ENCODE data around the gene CHRNA3.

The CHRNA3 gene

DNA sequence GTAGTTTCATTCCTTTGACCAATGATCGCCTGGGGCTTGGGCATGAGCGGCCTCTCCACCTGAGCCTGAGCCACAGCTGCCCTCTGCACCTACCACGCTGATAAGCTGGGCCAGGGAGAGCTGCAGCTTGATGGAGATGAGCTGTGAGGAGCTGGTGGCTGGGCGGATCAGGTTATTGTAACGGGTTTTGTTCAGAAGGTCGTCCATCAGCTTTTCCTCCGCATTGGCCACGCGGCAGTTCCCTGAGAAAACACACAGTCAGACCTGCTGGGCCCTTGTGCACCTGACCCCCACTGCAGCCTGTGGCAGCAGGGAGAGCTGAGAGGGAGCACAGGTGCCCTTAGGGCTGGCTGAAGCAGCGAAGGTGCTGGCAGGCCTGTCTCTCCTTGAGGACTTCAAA lies 14.6 kb upstream of the CHRNA3 start:
- no CpG with 5 or more reads among the region's 10 CpGs for whole genome bisulfite sequencing (ENCODE audit: extremely low coverage, insufficient coverage, insufficient read length)
- H4K8ac ChIP-seq (ENCODE audit: low read depth, low read length) = no peak overlapping the region
- no peak overlapping the region for H4K91ac ChIP-seq (ENCODE audit: low read depth, low read length)
- no peaks in the 10 kb centered on the region for H3K9me3 ChIP-seq (ENCODE audit: insufficient read depth, low read depth, low read length)
- no peak overlapping the region for H4K12ac ChIP-seq (ENCODE audit: low read depth, low read length)
- H3K4me1 ChIP-seq (ENCODE audit: control insufficient read depth in 1 of 2, insufficient read depth in 2 of 2, low read length in 2 of 2) = no peaks in the 10 kb centered on the region
- H2BK12ac ChIP-seq (ENCODE audit: low read length) = no peak overlapping the region
- no peak overlapping the region for H3K4me3 ChIP-seq (ENCODE audit: low read depth, low read length)
- peaks cover 2% of the 10 kb centered on the region for H3K27me3 ChIP-seq (ENCODE audit: insufficient read depth, low read length)
- H3K27ac ChIP-seq (ENCODE audit: low read depth, low read length) = no peak overlapping the region
- no peak overlapping the region for H2AK5ac ChIP-seq (ENCODE audit: low read length)
- H3K23ac ChIP-seq (ENCODE audit: low read length) = no peak overlapping the region
- H3K36me3 ChIP-seq (ENCODE audit: control insufficient read depth in 1 of 2, insufficient read depth in 2 of 2, low read length in 2 of 2) = no peaks in the 10 kb centered on the region
- H2BK5ac ChIP-seq (ENCODE audit: low read depth, low read length, poor library complexity) = no peak overlapping the region
- H3K14ac ChIP-seq (ENCODE audit: low read length) = no peak overlapping the region
- H3K79me2 ChIP-seq (ENCODE audit: control insufficient read depth, insufficient read depth, low read length, poor library complexity) = no peaks in the 10 kb centered on the region
- H2BK120ac ChIP-seq (ENCODE audit: insufficient read depth, low read length, poor library complexity) = no peak overlapping the region
- no peak overlapping the region for H3K18ac ChIP-seq (ENCODE audit: low read length)
- H3K79me1 ChIP-seq (ENCODE audit: low read length) = no peaks in the 10 kb centered on the region
- H3K4me2 ChIP-seq (ENCODE audit: low read length) = no peak overlapping the region
- H2AFZ ChIP-seq (ENCODE audit: insufficient read depth, low read length, poor library complexity) = no peak overlapping the region
- H3K9ac ChIP-seq (ENCODE audit: low read length) = no peak overlapping the region
- DNase-seq = no peak
- no peak overlapping the region for H3K4ac ChIP-seq (ENCODE audit: low read depth, low read length)

- Histone ChIP-seq H3K36me3 (ENCODE audit: control insufficient read depth in 1 of 2, insufficient read depth in 2 of 2, low read length in 2 of 2) (no peaks in the 10 kb centered on the region), H3K27me3 (ENCODE audit: insufficient read depth, low read length) (no peaks in the 10 kb centered on the region), H3K4me3 (ENCODE audit: low read depth, low read length) (no peak overlapping the region), H3K9me3 (ENCODE audit: insufficient read depth, low read depth, low read length) (no peaks in the 10 kb centered on the region), H2AFZ (ENCODE audit: insufficient read depth, low read length, poor library complexity) (no peak overlapping the region), H3K4me1 (ENCODE audit: control insufficient read depth in 1 of 2, insufficient read depth in 2 of 2, low read length in 2 of 2) (no peaks in the 10 kb centered on the region), H2AK5ac (ENCODE audit: low read length) (no peak overlapping the region), H2BK5ac (ENCODE audit: low read depth, low read length, poor library complexity) (no peak overlapping the region), H3K79me2 (ENCODE audit: control insufficient read depth, insufficient read depth, low read length, poor library complexity) (no peaks in the 10 kb centered on the region), H3K23ac (ENCODE audit: low read length) (no peak overlapping the region), H3K79me1 (ENCODE audit: low read length) (no peaks in the 10 kb centered on the region), H2BK120ac (ENCODE audit: insufficient read depth, low read length, poor library complexity) (no peak overlapping the region), H4K8ac (ENCODE audit: low read depth, low read length) (no peak overlapping the region), H3K18ac (ENCODE audit: low read length) (no peak overlapping the region), H4K91ac (ENCODE audit: low read depth, low read length) (no peak overlapping the region), H2BK12ac (ENCODE audit: low read length) (no peak overlapping the region), H3K4ac (ENCODE audit: low read depth, low read length) (no peak overlapping the region), H3K9ac (ENCODE audit: low read length) (no peak overlapping the region), H4K12ac (ENCODE audit: low read depth, low read length) (no peak overlapping the region), H3K4me2 (ENCODE audit: low read length) (no peak overlapping the region), H3K14ac (ENCODE audit: low read length) (no peak overlapping the region), H3K27ac (ENCODE audit: low read depth, low read length) (no peak overlapping the region)
- no CpG with 5 or more reads among the region's 12 CpGs for WGBS (ENCODE audit: extremely low coverage, insufficient coverage, insufficient read length)
- no peak for DNase-seq
Observed at GRCh38 chr15:78634210-78635145, 13.7 kb upstream of the CHRNA3 start.

- no peak overlapping the region for H3K23ac ChIP-seq (ENCODE audit: low read length)
- H3K9ac ChIP-seq (ENCODE audit: low read length) = no peak overlapping the region
- no peak overlapping the region for H3K4me2 ChIP-seq (ENCODE audit: low read length)
- H3K79me2 ChIP-seq (ENCODE audit: control insufficient read depth, insufficient read depth, low read length, poor library complexity) = no peaks in the 10 kb centered on the region
- no peak overlapping the region for H4K91ac ChIP-seq (ENCODE audit: low read depth, low read length)
- no peak for DNase-seq
- no peaks in the 10 kb centered on the region for H3K79me1 ChIP-seq (ENCODE audit: low read length)
- H2AFZ ChIP-seq (ENCODE audit: insufficient read depth, low read length, poor library complexity) = no peak overlapping the region
- no peak overlapping the region for H4K8ac ChIP-seq (ENCODE audit: low read depth, low read length)
- H3K4ac ChIP-seq (ENCODE audit: low read depth, low read length) = no peak overlapping the region
- H2BK5ac ChIP-seq (ENCODE audit: low read depth, low read length, poor library complexity) = no peak overlapping the region
- no CpG with 5 or more reads among the region's 2 CpGs for WGBS (ENCODE audit: extremely low coverage, insufficient coverage, insufficient read length)
- no peaks in the 10 kb centered on the region for H3K9me3 ChIP-seq (ENCODE audit: insufficient read depth, low read depth, low read length)
- H4K12ac ChIP-seq (ENCODE audit: low read depth, low read length) = no peak overlapping the region
- H2BK120ac ChIP-seq (ENCODE audit: insufficient read depth, low read length, poor library complexity) = no peak overlapping the region
- no peak overlapping the region for H2AK5ac ChIP-seq (ENCODE audit: low read length)
- H2BK12ac ChIP-seq (ENCODE audit: low read length) = no peak overlapping the region
- H3K14ac ChIP-seq (ENCODE audit: low read length) = no peak overlapping the region
- no peaks in the 10 kb centered on the region for H3K27me3 ChIP-seq (ENCODE audit: insufficient read depth, low read length)
- no peak overlapping the region for H3K4me3 ChIP-seq (ENCODE audit: low read depth, low read length)
- no peaks in the 10 kb centered on the region for H3K36me3 ChIP-seq (ENCODE audit: control insufficient read depth in 1 of 2, insufficient read depth in 2 of 2, low read length in 2 of 2)
- H3K4me1 ChIP-seq (ENCODE audit: control insufficient read depth in 1 of 2, insufficient read depth in 2 of 2, low read length in 2 of 2) = no peaks in the 10 kb centered on the region
- H3K18ac ChIP-seq (ENCODE audit: low read length) = no peak overlapping the region
- no peak overlapping the region for H3K27ac ChIP-seq (ENCODE audit: low read depth, low read length)
Observed at GRCh38 chr15:78633348-78633747, 12.6 kb upstream of the CHRNA3 start.

GRCh38 chr15:78630886-78631633 lies 10.3 kb upstream of the CHRNA3 start:
- no CpG with 5 or more reads among the region's 9 CpGs for WGBS (ENCODE audit: extremely low coverage, insufficient coverage, insufficient read length)
- no peak overlapping the region for H3K4ac ChIP-seq (ENCODE audit: low read depth, low read length)

More at GRCh38 chr15:78630886-78631633, 10.3 kb upstream of the CHRNA3 start:
- H2AK5ac ChIP-seq (ENCODE audit: low read length) = no peak overlapping the region
- H4K91ac ChIP-seq (ENCODE audit: low read depth, low read length) = no peak overlapping the region
- no peak for DNase-seq
- no peaks in the 10 kb centered on the region for H3K79me2 ChIP-seq (ENCODE audit: control insufficient read depth, insufficient read depth, low read length, poor library complexity)
- no peak overlapping the region for H3K4me2 ChIP-seq (ENCODE audit: low read length)
- no peak overlapping the region for H4K8ac ChIP-seq (ENCODE audit: low read depth, low read length)
- no peaks in the 10 kb centered on the region for H3K9me3 ChIP-seq (ENCODE audit: insufficient read depth, low read depth, low read length)
- no peak overlapping the region for H3K18ac ChIP-seq (ENCODE audit: low read length)
- H3K36me3 ChIP-seq (ENCODE audit: control insufficient read depth in 1 of 2, insufficient read depth in 2 of 2, low read length in 2 of 2) = no peaks in the 10 kb centered on the region
- H4K12ac ChIP-seq (ENCODE audit: low read depth, low read length) = no peak overlapping the region
- no peaks in the 10 kb centered on the region for H3K79me1 ChIP-seq (ENCODE audit: low read length)
- no peak overlapping the region for H2BK12ac ChIP-seq (ENCODE audit: low read length)
- no peaks in the 10 kb centered on the region for H3K4me1 ChIP-seq (ENCODE audit: control insufficient read depth in 1 of 2, insufficient read depth in 2 of 2, low read length in 2 of 2)
- no peak overlapping the region for H3K9ac ChIP-seq (ENCODE audit: low read length)
- no peak overlapping the region for H3K23ac ChIP-seq (ENCODE audit: low read length)
- H2AFZ ChIP-seq (ENCODE audit: insufficient read depth, low read length, poor library complexity) = no peak overlapping the region
- H3K27me3 ChIP-seq (ENCODE audit: insufficient read depth, low read length) = no peaks in the 10 kb centered on the region
- no peak overlapping the region for H3K27ac ChIP-seq (ENCODE audit: low read depth, low read length)
- no peak overlapping the region for H3K4me3 ChIP-seq (ENCODE audit: low read depth, low read length)
- H3K14ac ChIP-seq (ENCODE audit: low read length) = no peak overlapping the region
- H2BK120ac ChIP-seq (ENCODE audit: insufficient read depth, low read length, poor library complexity) = no peak overlapping the region
- H2BK5ac ChIP-seq (ENCODE audit: low read depth, low read length, poor library complexity) = no peak overlapping the region
